Panc1 (cell line): ENCODE measurements around the gene MBD3L4. TPM values are rescaled to one million over a fixed set of nuclear protein-coding genes. Genes with fewer than 3 reads are reported as not detected.
"Not testable (repeated sequence)": the region's sequence is repeated elsewhere in the genome, so short reads cannot be mapped to it uniquely, and the experiment has no call there.

ENCODE experiments used
- ATAC-seq: fragments of 200-7000 bp; cut with Tn5 transposase; 2 replicates; pipeline ENCODE4 v1.9.1; 2020; ENCODE audit warnings: mild to moderate bottlenecking, moderate library complexity
- BruUV-seq: library from RNA; stranded (reverse); fragments of 400-500 nt; replicated peaks from 2 replicates; lab custom pipeline; 2021; lab: Mats Ljungman, UMichigan
- CTCF ChIA-PET: fragments of 300-600 bp; sonication (Branson Sonifier 250); formaldehyde crosslinking; loops from one replicate; lab custom pipeline; 2022; ENCODE audit warnings: antibody characterized with exemption; lab: Charles Lee
- POLR2A ChIA-PET: fragments of 300-600 bp; sonication (Branson Sonifier 250); formaldehyde crosslinking; loops from one replicate; lab custom pipeline; 2022; ENCODE audit warnings: antibody characterized with exemption; lab: Charles Lee
- DNase-seq: peaks from one replicate; pipeline ENCODE4 v3.0.0-alpha.2; 2010; ENCODE audit warnings: low read depth, low spot score
- H3K27ac ChIP-seq: 2 replicates; pipeline ENCODE4 v1.5.1; 2011; ENCODE audit warnings: mild to moderate bottlenecking, low read length, inconsistent platforms
- H3K27me3 ChIP-seq: fragments of 200-500 bp; sonication (Bioruptor generic); 2 replicates; pipeline ENCODE4 v1.6.0; 2014; ENCODE audit warnings: low read length, inconsistent platforms; ENCODE audit not compliant: control insufficient read depth, insufficient read depth
- H3K36me3 ChIP-seq: fragments of 200-500 bp; sonication (Bioruptor generic); 2 replicates; pipeline ENCODE4 v1.5.1; 2014; ENCODE audit warnings: inconsistent platforms, mild to moderate bottlenecking, low read length, moderate library complexity; ENCODE audit not compliant: control insufficient read depth, insufficient read depth
- H3K4me1 ChIP-seq: 2 replicates; pipeline ENCODE4 v1.5.1; 2011; ENCODE audit warnings: inconsistent platforms, mild to moderate bottlenecking, low read length, moderate library complexity; ENCODE audit not compliant: control insufficient read depth, insufficient read depth
- H3K4me3 ChIP-seq, 2 experiments: 2 replicates each; pipeline ENCODE4 v1.5.1; 2011 to 2012; ENCODE audit warnings: low read depth in 2 of 2, low read length in 2 of 2, mild to moderate bottlenecking in 2 of 2, inconsistent platforms in 1 of 2, moderate library complexity in 1 of 2
- H3K9me3 ChIP-seq: fragments of 200-500 bp; sonication (Bioruptor generic); 2 replicates; pipeline ENCODE4 v1.5.1; 2014; ENCODE audit warnings: low read depth, mild to moderate bottlenecking, inconsistent platforms, low read length, moderate library complexity; ENCODE audit not compliant: control insufficient read depth, insufficient read depth
- CTCF ChIP-seq: fragments of 450-650 bp; IDR thresholded peaks from 2 replicates; pipeline ENCODE4 v1.5.1; 2017; ENCODE audit warnings: mild to moderate bottlenecking
- POLR2AphosphoS5 ChIP-seq: IDR thresholded peaks from 2 replicates; pipeline ENCODE4 v1.6.1; 2012; ENCODE audit warnings: mild to moderate bottlenecking, low read depth, low read length, moderate library complexity
- SIN3A ChIP-seq: IDR thresholded peaks from 2 replicates; pipeline ENCODE4 v1.6.1; 2012; ENCODE audit warnings: low read depth, mild to moderate bottlenecking, low read length, moderate library complexity, borderline replicate concordance; ENCODE audit not compliant: insufficient read depth
- TCF7L2 ChIP-seq: IDR thresholded peaks from 2 replicates; pipeline ENCODE4 v1.6.1; 2011; ENCODE audit warnings: mild to moderate bottlenecking, low read depth, low read length, inconsistent platforms
- in situ Hi-C: cut with HindIII; loops from 2 replicates; pipeline ENCODE4 v1.10.0; 2016; ENCODE audit warnings: low sequenced_read_pairs, low pct_unique_long_range_greater_than_20kb
- intact Hi-C: fragments of 100-400 bp; cut with micrococcal nuclease; formaldehyde crosslinking; loops from one replicate; pipeline ENCODE4 v1.10.0; 2022; ENCODE audit not compliant: unreplicated experiment
- total RNA-seq: library from RNA; stranded (reverse); gene quantifications from one replicate; pipeline ENCODE4 v1.2.1, GENCODE V29; 2021; ENCODE audit not compliant: unreplicated experiment
- TF ChIP-seq, protein P1 (sequence below), 2 experiments: IDR thresholded peaks; 2 replicates each; pipeline ENCODE4 v1.6.1; 2011 to 2012; ENCODE audit warnings: low read depth in 2 of 2, control low read depth in 1 of 2, low read length in 1 of 2, mild to moderate bottlenecking in 1 of 2, moderate library complexity in 1 of 2; ENCODE audit not compliant: insufficient read depth in 1 of 2

MBD3L4 gene
- total RNA-seq, 1 experiment from 2014 or later: not detected

DNA sequence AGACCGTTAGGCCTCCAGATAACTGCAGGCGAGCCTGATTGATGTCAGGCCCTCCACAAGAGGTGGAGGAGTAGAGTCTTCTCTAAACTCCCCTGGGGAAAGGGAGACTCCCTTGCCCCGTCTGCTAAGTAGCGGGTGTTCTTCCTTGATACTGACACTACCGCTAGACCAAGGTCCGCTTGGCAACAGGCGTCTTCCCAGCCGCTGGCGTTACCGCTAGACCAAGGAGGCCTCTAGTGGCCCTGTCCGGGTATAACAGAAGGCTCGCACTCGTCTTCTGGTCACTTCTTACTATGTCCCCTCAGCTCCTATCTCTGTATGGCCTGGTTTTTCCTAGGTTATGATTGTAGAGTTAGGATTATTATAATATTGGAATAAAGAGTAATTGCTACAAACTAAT lies 27.1 kb upstream of the MBD3L4 start:
- H3K27ac ChIP-seq, H3K27me3 ChIP-seq, in situ Hi-C loops, intact Hi-C loops, CTCF ChIA-PET, POLR2A ChIA-PET, H3K9me3 ChIP-seq, H3K4me1 ChIP-seq, ATAC-seq, H3K36me3 ChIP-seq, H3K4me3 ChIP-seq, BruUV-seq, DNase-seq: not testable (repeated sequence)
- TF ChIP-seq CTCF: peak; percentile 71

GRCh38 chr19:7063764-7064418 lies 23.9 kb upstream of the MBD3L4 start:
- intact Hi-C loops: no loop called here
- BruUV-seq: no TSS peak
- no peaks in the 10 kb centered on the region for H3K9me3 ChIP-seq
- in situ Hi-C loops: no loop called here
- no peaks in the 10 kb centered on the region for H3K27me3 ChIP-seq
- DNase-seq: no peak
- ATAC-seq: no peak
- H3K4me1 ChIP-seq: no peaks in the 10 kb centered on the region
- no peak overlapping the region for H3K27ac ChIP-seq
- ChIA-PET POLR2A (no interaction called here), CTCF (no interaction called here)
- no peaks in the 10 kb centered on the region for H3K36me3 ChIP-seq
- TF ChIP-seq TCF7L2 (no peak), SIN3A (no peak), CTCF (no peak), POLR2AphosphoS5 (no peak)
- TF ChIP-seq, protein P1, sequence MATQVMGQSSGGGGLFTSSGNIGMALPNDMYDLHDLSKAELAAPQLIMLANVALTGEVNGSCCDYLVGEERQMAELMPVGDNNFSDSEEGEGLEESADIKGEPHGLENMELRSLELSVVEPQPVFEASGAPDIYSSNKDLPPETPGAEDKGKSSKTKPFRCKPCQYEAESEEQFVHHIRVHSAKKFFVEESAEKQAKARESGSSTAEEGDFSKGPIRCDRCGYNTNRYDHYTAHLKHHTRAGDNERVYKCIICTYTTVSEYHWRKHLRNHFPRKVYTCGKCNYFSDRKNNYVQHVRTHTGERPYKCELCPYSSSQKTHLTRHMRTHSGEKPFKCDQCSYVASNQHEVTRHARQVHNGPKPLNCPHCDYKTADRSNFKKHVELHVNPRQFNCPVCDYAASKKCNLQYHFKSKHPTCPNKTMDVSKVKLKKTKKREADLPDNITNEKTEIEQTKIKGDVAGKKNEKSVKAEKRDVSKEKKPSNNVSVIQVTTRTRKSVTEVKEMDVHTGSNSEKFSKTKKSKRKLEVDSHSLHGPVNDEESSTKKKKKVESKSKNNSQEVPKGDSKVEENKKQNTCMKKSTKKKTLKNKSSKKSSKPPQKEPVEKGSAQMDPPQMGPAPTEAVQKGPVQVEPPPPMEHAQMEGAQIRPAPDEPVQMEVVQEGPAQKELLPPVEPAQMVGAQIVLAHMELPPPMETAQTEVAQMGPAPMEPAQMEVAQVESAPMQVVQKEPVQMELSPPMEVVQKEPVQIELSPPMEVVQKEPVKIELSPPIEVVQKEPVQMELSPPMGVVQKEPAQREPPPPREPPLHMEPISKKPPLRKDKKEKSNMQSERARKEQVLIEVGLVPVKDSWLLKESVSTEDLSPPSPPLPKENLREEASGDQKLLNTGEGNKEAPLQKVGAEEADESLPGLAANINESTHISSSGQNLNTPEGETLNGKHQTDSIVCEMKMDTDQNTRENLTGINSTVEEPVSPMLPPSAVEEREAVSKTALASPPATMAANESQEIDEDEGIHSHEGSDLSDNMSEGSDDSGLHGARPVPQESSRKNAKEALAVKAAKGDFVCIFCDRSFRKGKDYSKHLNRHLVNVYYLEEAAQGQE (IDR thresholded peaks at IDR 0.05; ENCODE audit: insufficient read depth in 1 of 2, low read depth in 2 of 2, low read length in 1 of 2): no peak
- H3K4me3 ChIP-seq: no peak overlapping the region
